HepG2 (cell line): ENCODE results near the gene CYB5D1. TPM values are rescaled to one million over a fixed set of nuclear protein-coding genes. Genes with fewer than 3 reads are reported as not detected.

Experiments used
- ARHGAP35 ChIP-seq: sonication (generic); formaldehyde crosslinking; IDR thresholded peaks from 2 replicates; pipeline ENCODE4 v1.9.0; 2022; ENCODE audit warnings: mild to moderate bottlenecking, inconsistent platforms, moderate library complexity, missing genetic modification reagents, borderline replicate concordance
- ARID2 ChIP-seq: sonication (generic); formaldehyde crosslinking; IDR thresholded peaks from 2 replicates; pipeline ENCODE4 v1.8.1; 2022; ENCODE audit warnings: mild to moderate bottlenecking, missing genetic modification reagents, borderline replicate concordance
- CHD4 ChIP-seq: fragments of 200-600 bp; sonication (generic); IDR thresholded peaks from 2 replicates; pipeline ENCODE4 v1.7.0; 2017; ENCODE audit warnings: mild to moderate bottlenecking, low read length, borderline replicate concordance
- CREB1 ChIP-seq, 2 experiments: fragments of 450-650 bp in 1 of 2; IDR thresholded peaks; 2 replicates each; pipeline ENCODE4 v1.6.1; 2016 to 2017; ENCODE audit warnings: control low read depth in 1 of 2, mild to moderate bottlenecking in 1 of 2, missing compliant biosample characterization in 1 of 2, missing genetic modification characterization in 1 of 2
- KMT2B ChIP-seq: IDR thresholded peaks from 2 replicates; pipeline ENCODE4 v1.6.1; 2016; ENCODE audit warnings: missing genetic modification reagents, missing compliant biosample characterization
- NR2C2 ChIP-seq: sonication (generic); formaldehyde crosslinking; IDR thresholded peaks from 2 replicates; pipeline ENCODE4 v1.4.0; 2020; ENCODE audit warnings: missing genetic modification reagents, mild to moderate bottlenecking, moderate library complexity, borderline replicate concordance
- PCBP1 ChIP-seq: fragments of 200-400 bp; formaldehyde crosslinking; IDR thresholded peaks from 2 replicates; pipeline ENCODE4 v1.6.1; 2017; ENCODE audit warnings: mild to moderate bottlenecking, low read depth, low read length, borderline replicate concordance
- PHF20 ChIP-seq: sonication (generic); formaldehyde crosslinking; IDR thresholded peaks from 2 replicates; pipeline ENCODE4 v1.5.0; 2020; ENCODE audit warnings: mild to moderate bottlenecking, missing genetic modification reagents
- SP4 ChIP-seq: sonication (generic); formaldehyde crosslinking; IDR thresholded peaks from 2 replicates; pipeline ENCODE4 v1.8.1; 2023; ENCODE audit warnings: mild to moderate bottlenecking, missing genetic modification reagents
- STAT5B ChIP-seq: sonication (generic); formaldehyde crosslinking; IDR thresholded peaks from 2 replicates; pipeline ENCODE4 v1.4.0; 2020; ENCODE audit warnings: missing genetic modification reagents
- ZFP1 ChIP-seq: IDR thresholded peaks from 2 replicates; pipeline ENCODE4 v1.6.1; 2016
- ZFP36L2 ChIP-seq: sonication (generic); formaldehyde crosslinking; IDR thresholded peaks from 2 replicates; pipeline ENCODE4 v1.4.0; 2020; ENCODE audit warnings: missing genetic modification reagents
- ZNF619 ChIP-seq: sonication (generic); formaldehyde crosslinking; IDR thresholded peaks from 2 replicates; pipeline ENCODE4 v1.4.0; 2020; ENCODE audit warnings: mild to moderate bottlenecking, missing genetic modification reagents
- ZSCAN9 ChIP-seq: IDR thresholded peaks from 2 replicates; pipeline ENCODE4 v1.6.1; 2016; ENCODE audit warnings: borderline replicate concordance
- polyA plus RNA-seq, 8 experiments: library from polyadenylated mRNA; depleted of rRNA in 3 of 8; stranded (reverse) in 7 of 8; unstranded in 1 of 8; fragments of >200 nt; fragmentation: Illumina TruSeq in 4 of 8; extraction: Trizol in 4 of 8; gene quantifications; 2 replicates each; pipeline versions ENCODE4 v1.2.1 to v1.2.3, GENCODE V29; 2011 to 2016; ENCODE audit warnings: low read depth in 4 of 8, missing spikeins in 1 of 8, mixed read lengths in 1 of 8; ENCODE audit not compliant: insufficient read depth in 1 of 8
- total RNA-seq, 5 experiments: library from RNA; depleted of rRNA; stranded (reverse); fragments of >200 nt; fragmentation: Illumina TruSeq; extraction: Trizol; gene quantifications; 2 replicates each; pipeline ENCODE4 v1.2.3, GENCODE V29; 2016; ENCODE audit warnings: low read depth in 1 of 5
- TF ChIP-seq, protein P1 (sequence below): sonication (generic); formaldehyde crosslinking; IDR thresholded peaks from 2 replicates; pipeline ENCODE4 v1.5.1; 2020; ENCODE audit warnings: mild to moderate bottlenecking, missing genetic modification reagents
- TF ChIP-seq, protein P2 (sequence below): sonication (generic); formaldehyde crosslinking; IDR thresholded peaks from 2 replicates; pipeline ENCODE4 v1.5.0; 2020; ENCODE audit warnings: missing genetic modification reagents
- TF ChIP-seq, protein P3 (sequence below): sonication (generic); formaldehyde crosslinking; IDR thresholded peaks from 2 replicates; pipeline ENCODE4 v1.4.0; 2020; ENCODE audit warnings: missing genetic modification reagents
- TF ChIP-seq, protein P4 (sequence below): sonication (generic); formaldehyde crosslinking; IDR thresholded peaks from 2 replicates; pipeline ENCODE4 v1.8.0; 2022; ENCODE audit warnings: mild to moderate bottlenecking, missing genetic modification reagents, moderate library complexity
- TF ChIP-seq, protein P5 (sequence below): sonication (generic); formaldehyde crosslinking; IDR thresholded peaks from 2 replicates; pipeline ENCODE4 v1.4.0; 2020; ENCODE audit warnings: missing genetic modification reagents, mild to moderate bottlenecking, borderline replicate concordance
- TF ChIP-seq, protein P6 (sequence below): IDR thresholded peaks from 2 replicates; pipeline ENCODE4 v1.6.1; 2016; ENCODE audit warnings: missing biosample characterization, missing genetic modification reagents, low read depth

Gene CYB5D1
- total and polyA plus RNA-seq, 2 of the 13 experiments (the other 11 are each of a cell fraction or from before 2014, with no cell fraction given), result 8.9 to 17.0 TPM

DNA sequence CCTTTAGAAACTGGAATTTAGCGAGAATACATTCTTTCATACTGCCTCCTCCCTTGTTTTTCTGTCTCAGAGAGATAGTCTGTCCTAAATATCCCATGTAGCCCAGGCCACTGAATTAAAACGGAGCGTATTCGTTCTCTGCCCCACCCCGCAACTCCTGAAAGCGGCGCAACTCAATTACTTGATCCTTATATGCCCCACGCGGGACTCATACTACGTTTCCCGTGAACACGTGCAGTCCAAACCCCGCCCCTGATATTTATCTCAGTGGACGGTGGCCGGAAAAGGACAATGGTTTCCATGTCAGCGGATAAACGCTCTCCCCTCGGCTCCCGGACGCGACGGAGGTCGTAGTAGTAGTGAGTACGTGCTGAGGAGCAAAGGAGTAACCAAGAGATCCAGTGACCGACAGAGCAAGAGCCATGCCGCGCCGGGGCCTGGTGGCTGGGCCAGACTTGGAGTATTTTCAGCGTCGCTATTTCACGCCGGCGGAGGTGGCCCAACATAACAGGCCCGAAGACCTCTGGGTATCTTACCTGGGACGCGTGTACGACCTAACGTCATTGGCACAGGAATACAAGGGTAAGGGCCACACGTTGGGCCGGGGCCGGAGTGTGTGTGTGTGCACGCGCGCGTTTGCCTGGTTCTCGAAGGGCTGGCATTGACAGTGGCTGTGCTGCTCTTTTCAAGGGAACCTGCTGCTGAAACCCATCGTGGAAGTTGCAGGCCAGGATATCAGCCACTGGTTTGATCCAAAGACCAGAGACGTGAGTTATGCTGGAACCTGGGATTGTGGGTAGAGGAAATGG is at the start of gene CYB5D1 (continued):
- no peak for TF ChIP-seq STAT5B (CRISPR knock-in tag)
- TF ChIP-seq ZSCAN9 (CRISPR knock-in tag), result no peak
- TF ChIP-seq, protein P1, sequence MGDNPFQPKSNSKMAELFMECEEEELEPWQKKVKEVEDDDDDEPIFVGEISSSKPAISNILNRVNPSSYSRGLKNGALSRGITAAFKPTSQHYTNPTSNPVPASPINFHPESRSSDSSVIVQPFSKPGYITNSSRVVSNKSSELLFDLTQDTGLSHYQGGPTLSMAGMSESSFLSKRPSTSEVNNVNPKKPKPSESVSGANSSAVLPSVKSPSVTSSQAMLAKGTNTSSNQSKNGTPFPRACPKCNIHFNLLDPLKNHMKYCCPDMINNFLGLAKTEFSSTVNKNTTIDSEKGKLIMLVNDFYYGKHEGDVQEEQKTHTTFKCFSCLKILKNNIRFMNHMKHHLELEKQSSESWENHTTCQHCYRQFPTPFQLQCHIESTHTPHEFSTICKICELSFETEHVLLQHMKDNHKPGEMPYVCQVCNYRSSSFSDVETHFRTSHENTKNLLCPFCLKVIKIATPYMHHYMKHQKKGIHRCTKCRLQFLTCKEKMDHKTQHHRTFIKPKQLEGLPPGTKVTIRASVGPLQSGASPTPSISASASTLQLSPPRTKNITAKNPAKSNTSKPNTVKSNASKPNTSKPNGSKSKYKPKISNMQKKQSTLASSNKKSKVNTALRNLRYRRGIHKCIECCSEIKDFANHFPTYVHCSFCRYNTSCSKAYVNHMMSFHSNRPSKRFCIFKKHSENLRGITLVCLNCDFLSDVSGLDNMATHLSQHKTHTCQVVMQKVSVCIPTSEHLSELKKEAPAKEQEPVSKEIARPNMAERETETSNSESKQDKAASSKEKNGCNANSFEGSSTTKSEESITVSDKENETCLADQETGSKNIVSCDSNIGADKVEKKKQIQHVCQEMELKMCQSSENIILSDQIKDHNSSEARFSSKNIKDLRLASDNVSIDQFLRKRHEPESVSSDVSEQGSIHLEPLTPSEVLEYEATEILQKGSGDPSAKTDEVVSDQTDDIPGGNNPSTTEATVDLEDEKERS (CRISPR knock-in tag), result no peak
- TF ChIP-seq KMT2B (CRISPR knock-in tag), result no peak
- TF ChIP-seq PHF20 (CRISPR knock-in tag), result no peak
- TF ChIP-seq CREB1 (IDR thresholded peaks at IDR 0.05), result no peak
- peak; percentile 60; the same call in 1 of the 2 replicates for TF ChIP-seq CREB1 (CRISPR knock-in tag; IDR thresholded peaks at IDR 0.05)
- TF ChIP-seq ZFP36L2, result no peak
- peak; percentile 76 for TF ChIP-seq SP4 (CRISPR knock-in tag)
- TF ChIP-seq, protein P2, sequence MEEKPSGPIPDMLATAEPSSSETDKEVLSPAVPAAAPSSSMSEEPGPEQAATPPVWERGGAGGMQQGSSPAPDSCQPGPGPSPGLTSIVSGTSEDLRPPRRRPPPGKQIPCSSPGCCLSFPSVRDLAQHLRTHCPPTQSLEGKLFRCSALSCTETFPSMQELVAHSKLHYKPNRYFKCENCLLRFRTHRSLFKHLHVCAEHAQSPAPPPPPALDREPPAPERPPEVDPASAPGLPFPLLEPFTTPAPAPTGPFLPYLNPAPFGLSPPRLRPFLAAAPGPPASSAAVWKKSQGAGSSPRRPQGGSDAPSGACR, result no peak; the same call in 1 of the 2 replicates
- no peak for TF ChIP-seq ZNF619
- TF ChIP-seq PCBP1, result no peak
- TF ChIP-seq, protein P3, sequence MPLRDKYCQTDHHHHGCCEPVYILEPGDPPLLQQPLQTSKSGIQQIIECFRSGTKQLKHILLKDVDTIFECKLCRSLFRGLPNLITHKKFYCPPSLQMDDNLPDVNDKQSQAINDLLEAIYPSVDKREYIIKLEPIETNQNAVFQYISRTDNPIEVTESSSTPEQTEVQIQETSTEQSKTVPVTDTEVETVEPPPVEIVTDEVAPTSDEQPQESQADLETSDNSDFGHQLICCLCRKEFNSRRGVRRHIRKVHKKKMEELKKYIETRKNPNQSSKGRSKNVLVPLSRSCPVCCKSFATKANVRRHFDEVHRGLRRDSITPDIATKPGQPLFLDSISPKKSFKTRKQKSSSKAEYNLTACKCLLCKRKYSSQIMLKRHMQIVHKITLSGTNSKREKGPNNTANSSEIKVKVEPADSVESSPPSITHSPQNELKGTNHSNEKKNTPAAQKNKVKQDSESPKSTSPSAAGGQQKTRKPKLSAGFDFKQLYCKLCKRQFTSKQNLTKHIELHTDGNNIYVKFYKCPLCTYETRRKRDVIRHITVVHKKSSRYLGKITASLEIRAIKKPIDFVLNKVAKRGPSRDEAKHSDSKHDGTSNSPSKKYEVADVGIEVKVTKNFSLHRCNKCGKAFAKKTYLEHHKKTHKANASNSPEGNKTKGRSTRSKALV, result no peak
- TF ChIP-seq ZFP1 (CRISPR knock-in tag), result no peak
- TF ChIP-seq, protein P4, sequence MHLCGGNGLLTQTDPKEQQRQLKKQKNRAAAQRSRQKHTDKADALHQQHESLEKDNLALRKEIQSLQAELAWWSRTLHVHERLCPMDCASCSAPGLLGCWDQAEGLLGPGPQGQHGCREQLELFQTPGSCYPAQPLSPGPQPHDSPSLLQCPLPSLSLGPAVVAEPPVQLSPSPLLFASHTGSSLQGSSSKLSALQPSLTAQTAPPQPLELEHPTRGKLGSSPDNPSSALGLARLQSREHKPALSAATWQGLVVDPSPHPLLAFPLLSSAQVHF (CRISPR knock-in tag), result no peak
- no peak for TF ChIP-seq CHD4
- no peak for TF ChIP-seq ARID2 (CRISPR knock-in tag)
- TF ChIP-seq, protein P5, sequence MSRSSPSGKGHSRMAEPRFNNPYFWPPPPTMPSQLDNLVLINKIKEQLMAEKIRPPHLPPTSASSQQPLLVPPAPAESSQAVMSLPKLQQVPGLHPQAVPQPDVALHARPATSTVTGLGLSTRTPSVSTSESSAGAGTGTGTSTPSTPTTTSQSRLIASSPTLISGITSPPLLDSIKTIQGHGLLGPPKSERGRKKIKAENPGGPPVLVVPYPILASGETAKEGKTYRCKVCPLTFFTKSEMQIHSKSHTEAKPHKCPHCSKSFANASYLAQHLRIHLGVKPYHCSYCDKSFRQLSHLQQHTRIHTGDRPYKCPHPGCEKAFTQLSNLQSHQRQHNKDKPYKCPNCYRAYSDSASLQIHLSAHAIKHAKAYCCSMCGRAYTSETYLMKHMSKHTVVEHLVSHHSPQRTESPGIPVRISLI, result no peak
- TF ChIP-seq NR2C2 (CRISPR knock-in tag), result peak; percentile 14; the same call in 1 of the 2 replicates
- no peak for TF ChIP-seq ARHGAP35 (CRISPR knock-in tag)
- TF ChIP-seq, protein P6, sequence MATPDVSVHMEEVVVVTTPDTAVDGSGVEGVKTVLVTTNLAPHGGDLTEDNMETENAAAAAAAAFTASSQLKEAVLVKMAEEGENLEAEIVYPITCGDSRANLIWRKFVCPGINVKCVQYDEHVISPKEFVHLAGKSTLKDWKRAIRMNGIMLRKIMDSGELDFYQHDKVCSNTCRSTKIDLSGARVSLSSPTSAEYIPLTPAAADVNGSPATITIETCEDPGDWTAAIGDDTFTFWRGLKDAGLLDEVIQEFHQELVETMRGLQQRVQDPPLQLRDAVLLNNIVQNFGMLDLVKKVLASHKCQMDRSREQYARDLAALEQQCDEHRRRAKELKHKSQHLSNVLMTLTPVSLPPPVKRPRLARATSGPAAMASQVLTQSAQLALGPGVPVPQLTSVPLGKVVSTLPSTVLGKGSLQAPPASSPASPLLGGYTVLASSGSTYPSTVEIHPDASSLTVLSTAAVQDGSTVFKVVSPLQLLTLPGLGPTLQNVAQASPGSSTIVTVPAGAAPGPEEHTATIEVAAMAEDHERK (CRISPR knock-in tag), result no peak
